T-helper 2 cell (primary cell): ENCODE data around the gene ARHGAP45.
A peak's percentile ranks its signal among the peaks of the same experiment; 100 is the strongest.

Source experiments
- DNase-seq, 5 experiments: peaks; one replicate each; pipeline versions ENCODE4 v3.0.0 to v3.0.0-alpha.2; 2012 to 2022

ARHGAP45 gene

GRCh38 chr19:1039646-1040475 is 27.1 kb upstream of the ARHGAP45 start, which contains the start of gene ABCA7:
Gene ABCA7, plus strand, starts transcription at chr19:1040107. Its CDS starts 1,255 bp downstream, at chr19:1041362.
- peak; percentile 98 to 100 (median 99) for DNase-seq

- DNase-seq: peak; percentile 73 to 97 (median 88)
Observed at GRCh38 chr19:1040476-1041271, 26.3 kb upstream of the ARHGAP45 start.

GRCh38 chr19:1041272-1041834 is 25.6 kb upstream of the ARHGAP45 start:
- DNase-seq: no peak

- DNase-seq: no peak
Observed at GRCh38 chr19:1041835-1042685, 24.9 kb upstream of the ARHGAP45 start.

GRCh38 chr19:1042689-1043511 is 24.1 kb upstream of the ARHGAP45 start:
- no peak for DNase-seq

- peak; percentile 43 to 82 (median 73) for DNase-seq
Observed at GRCh38 chr19:1045247-1045603, 21.7 kb upstream of the ARHGAP45 start.

- DNase-seq: no peak
Observed at GRCh38 chr19:1046117-1046626, 20.8 kb upstream of the ARHGAP45 start.

- peak in 1 of 5 experiments; percentile 75 for DNase-seq
Observed at GRCh38 chr19:1046836-1047695, 19.9 kb upstream of the ARHGAP45 start.

- peak in 1 of 5 experiments; percentile 3 for DNase-seq
Observed at GRCh38 chr19:1047696-1048147, 19.2 kb upstream of the ARHGAP45 start.

- DNase-seq: no peak
Observed at GRCh38 chr19:1049106-1049505, 17.9 kb upstream of the ARHGAP45 start.

GRCh38 chr19:1049800-1050199 is 17.2 kb upstream of the ARHGAP45 start:
- DNase-seq: no peak

GRCh38 chr19:1050989-1051788 is 15.8 kb upstream of the ARHGAP45 start:
- DNase-seq: no peak

GRCh38 chr19:1051791-1052190 is 15.2 kb upstream of the ARHGAP45 start:
- DNase-seq: peak in 1 of 5 experiments; percentile 2

- DNase-seq: peak in 1 of 5 experiments; percentile 48
Observed at GRCh38 chr19:1052349-1052975, 14.5 kb upstream of the ARHGAP45 start.

- DNase-seq: no peak
Observed at GRCh38 chr19:1053176-1054101, 13.5 kb upstream of the ARHGAP45 start.

- DNase-seq: peak in 1 of 5 experiments; percentile 2
Observed at GRCh38 chr19:1054102-1055027, 12.6 kb upstream of the ARHGAP45 start.
